Medulla oblongata (tissue), 1 donor: ENCODE measurements around the gene PSMD12.
"Not testable (repeated sequence)": the region's sequence is repeated elsewhere in the genome, so short reads cannot be mapped to it uniquely, and the experiment has no call there.

Source experiments
- DNase-seq: peaks from one replicate; pipeline ENCODE4 v3.0.0-alpha.2; 2015; ENCODE audit errors: extremely low spot score

PSMD12 gene

DNA sequence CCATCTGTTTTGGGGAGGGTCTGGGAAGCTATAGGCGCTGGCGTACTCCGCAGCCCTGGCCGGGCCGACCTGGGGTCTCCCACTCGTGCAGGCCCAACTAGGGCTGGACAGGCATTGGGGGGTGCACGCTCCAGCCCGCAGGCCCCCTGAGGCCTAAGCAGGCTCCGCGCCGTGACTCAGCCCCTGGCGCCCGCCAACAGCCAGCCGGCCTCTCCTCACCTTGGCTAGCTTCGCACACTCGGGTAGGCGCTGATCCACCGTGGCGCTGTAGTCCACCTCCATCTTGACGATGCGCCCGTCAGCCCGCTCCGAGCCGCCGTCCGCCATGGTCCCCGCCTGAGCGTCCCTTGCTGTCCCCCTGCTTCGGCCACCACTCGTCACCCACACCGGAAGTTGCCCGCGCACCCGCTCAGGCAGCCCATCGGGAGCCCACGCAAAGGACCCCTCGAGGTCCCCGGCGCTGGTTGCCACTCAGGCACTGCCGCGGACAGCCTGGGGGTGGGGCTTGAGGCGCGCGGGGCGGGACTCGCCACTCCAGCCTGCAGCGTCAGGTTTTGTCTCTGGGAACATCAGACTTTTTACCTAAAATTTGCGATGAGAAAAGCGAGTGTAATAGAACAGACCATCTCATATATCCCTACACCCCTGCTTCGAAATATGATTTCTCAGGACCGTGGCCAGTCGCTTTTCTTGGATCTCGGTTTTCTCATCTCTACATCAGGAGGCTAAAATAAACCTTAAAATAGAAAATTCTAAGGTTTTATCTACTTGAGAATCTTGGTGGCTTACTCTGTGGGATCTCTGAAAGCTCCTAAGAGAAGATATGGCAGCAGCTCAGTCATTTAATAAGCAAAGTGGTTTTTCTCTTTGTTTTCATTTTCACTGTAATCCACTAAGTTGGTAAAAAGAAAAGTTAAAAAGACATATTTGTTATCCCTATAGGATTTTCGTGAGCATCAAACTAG is at the start of gene PSMD12:
PSMD12 (minus strand) TSS at position 385 of the 965 bp plus-strand sequence; CDS start at position 327, 58 bp downstream.
- peak; percentile 95 for DNase-seq

- DNase-seq: no peak
Measured at GRCh38 chr17:67415291-67415690, 48.9 kb upstream of the PSMD12 start.

- no peak for DNase-seq
Measured at GRCh38 chr17:67414559-67414958, 48.2 kb upstream of the PSMD12 start.

DNA sequence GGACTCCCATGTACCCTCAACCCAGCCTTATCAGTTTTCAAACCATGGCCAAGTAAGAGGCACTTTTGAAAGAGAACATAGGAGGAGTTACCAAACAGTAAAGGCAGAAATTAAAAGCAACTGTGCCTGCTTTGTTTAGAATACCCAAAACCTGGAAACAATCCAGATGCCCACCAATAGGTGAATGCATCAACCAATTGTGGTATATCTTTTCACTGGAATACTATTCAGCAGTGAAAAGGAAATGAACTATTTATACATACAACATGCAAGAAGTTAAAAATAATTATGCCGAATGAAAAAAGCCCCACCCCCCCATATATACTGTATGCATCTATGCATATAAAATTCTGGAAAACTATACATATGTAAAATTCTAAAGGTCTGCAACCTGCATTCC is 47.8 kb upstream of the PSMD12 start:
- no peak for DNase-seq

DNA sequence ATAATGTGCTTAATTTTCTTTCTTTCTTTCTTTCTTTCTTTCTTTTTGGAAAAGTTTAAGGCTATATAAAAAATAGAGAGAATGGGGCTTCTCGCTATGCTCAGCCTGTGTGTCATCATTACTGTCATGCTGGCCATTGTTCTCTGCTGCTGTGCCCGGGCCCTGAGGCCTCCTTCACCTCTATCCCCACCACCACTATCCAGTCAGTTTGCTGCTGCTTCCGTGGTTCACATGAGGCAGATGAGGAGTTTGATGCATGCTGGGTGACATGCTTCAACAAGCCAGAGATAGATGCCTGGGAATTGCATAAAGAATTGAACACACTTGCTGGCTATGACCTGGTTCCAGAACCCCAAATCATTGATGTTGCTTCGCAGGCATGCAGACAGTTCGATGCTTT is 47.0 kb upstream of the PSMD12 start:
- no peak for DNase-seq

DNA sequence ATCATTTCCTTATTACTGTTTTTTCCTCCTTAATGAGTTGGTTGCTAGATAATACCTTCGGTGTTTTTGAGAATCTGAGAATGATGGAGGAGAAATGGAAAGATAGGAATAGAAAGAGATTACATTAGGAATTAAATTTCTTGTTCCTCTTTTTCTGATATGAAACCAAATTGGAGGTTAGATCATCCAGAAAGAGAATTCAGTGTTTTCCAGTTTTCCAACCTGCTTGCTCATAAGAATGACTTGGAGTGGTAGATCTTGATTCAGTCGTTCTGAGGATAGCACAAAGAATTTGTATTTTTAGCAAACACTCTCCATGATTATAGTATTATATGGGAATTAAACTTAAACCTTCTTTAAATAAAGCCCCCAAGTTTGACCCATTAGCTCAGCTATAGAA is 46.6 kb upstream of the PSMD12 start:
- no peak for DNase-seq

- DNase-seq: no peak
Measured at GRCh38 chr17:67412032-67412431, 45.7 kb upstream of the PSMD12 start.

DNA sequence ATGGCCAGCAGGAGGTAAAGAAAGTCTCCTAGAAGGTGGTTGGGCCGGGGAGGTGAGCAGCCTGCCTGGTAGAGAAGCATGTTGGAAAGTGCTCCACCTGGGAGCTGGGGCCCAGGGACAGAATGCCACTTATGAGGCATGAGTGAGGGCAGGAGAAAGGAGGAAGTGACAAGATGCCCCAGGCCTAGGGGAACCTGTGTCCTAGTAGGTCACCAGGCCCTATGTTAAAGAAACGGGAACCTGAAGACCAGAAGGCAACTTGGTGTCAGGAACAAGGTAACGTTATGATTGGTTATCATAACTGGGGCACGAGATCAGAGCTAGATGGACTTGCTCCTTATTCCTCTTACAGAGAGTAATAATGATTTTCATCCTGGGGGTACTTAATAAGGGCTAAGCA is 45.0 kb upstream of the PSMD12 start:
- DNase-seq: no peak

GRCh38 chr17:67408455-67408830 is 42.1 kb upstream of the PSMD12 start:
- DNase-seq: not testable (repeated sequence)

GRCh38 chr17:67403483-67403882 is 37.1 kb upstream of the PSMD12 start:
- no peak for DNase-seq

- DNase-seq: no peak
Measured at GRCh38 chr17:67403065-67403464, 36.7 kb upstream of the PSMD12 start.

GRCh38 chr17:67401598-67402504 is 35.5 kb upstream of the PSMD12 start:
- no peak for DNase-seq

DNA sequence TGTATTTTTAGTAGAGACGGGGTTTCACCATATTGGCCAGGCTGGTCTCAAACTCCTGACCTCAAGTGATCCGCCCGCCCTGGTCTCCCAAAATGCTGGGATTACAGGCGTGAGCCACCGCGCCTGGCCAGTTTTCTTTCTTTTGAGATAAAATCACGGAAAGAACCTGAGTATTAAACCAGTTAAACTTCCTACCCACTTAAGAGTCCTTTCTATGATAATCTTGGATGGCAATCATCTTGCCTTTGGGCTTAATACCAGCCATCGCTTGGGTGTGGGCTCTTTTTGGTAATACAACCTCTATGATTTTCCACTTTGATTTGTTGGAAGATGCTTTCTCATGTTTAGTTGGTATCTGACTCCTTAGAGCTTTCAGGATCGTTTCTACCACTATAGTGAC is 34.7 kb upstream of the PSMD12 start:
- DNase-seq: no peak

DNA sequence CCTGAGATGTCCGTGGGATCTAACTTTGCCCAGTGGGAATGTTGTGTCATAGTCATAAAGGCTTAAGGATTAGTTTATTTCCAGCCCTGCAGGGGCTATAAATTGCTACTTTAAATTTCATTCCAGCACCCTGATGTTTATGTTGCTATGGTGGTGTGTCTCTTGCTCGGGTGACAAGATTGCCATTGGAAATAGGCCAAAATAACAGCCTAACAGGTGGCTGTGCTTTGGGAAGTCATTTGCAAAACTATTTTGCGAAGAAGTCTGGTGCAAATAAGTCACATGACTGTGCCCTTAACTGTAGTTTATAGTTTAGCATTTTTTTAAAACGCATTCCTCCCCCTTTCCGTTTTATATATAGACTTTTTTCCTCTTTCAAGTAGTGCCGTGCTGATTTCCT is 33.8 kb upstream of the PSMD12 start:
- no peak for DNase-seq

DNA sequence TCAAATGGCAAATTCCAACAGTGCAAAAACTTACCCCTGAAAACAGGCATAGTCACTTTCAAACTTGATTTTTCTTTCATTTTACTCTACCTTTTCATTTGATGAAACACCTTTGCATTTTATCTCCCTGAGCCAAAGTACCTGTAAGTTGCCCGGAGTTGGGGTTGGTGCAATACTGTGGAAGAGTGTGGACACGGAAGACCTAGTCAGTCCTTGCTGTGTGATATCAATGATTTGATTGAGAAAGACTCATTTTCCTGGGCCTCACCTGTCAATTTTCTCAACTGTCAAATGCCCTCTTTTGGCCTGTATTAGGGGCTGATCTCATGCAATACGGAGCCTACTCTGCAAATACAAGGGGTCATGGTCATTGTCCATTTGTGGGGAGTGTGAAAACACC is 33.3 kb upstream of the PSMD12 start:
- DNase-seq: no peak

GRCh38 chr17:67393809-67394397 is 27.5 kb upstream of the PSMD12 start:
- no peak for DNase-seq

GRCh38 chr17:67392111-67392510 is 25.7 kb upstream of the PSMD12 start:
- DNase-seq: no peak

DNA sequence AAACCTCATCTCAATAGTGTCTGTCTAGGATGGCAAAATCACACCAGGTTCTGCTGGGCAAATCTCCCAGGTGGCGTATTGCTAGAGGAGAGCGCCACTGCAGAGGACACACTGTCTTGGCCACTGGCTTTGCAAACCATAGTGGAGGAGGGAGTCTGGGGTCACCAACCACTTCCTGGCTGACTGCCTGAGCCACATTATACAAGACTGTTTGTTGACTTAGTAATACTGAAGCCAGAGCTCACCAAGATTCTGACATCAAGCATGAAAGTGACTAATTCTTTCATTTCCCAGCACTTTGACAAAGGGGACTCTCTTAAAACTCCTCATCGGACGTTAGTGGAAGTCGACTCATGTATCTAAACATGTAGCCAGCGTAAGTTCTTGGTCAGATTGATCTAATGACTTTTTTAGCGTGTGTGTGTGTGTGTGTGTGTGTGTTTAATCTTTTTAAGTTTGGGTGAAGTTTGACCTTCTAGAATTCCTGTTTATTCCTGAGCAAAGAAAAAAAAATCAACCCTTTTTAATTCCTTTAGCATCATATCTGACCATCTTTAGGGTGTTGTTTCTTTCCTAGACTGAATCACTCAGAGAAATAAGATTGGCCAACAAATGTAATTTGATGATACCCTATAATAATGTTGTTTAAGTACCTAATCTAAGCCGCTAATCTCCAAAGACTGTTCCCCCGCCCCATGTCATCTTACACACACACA is 24.4 kb upstream of the PSMD12 start:
- DNase-seq: peak; percentile 76

DNA sequence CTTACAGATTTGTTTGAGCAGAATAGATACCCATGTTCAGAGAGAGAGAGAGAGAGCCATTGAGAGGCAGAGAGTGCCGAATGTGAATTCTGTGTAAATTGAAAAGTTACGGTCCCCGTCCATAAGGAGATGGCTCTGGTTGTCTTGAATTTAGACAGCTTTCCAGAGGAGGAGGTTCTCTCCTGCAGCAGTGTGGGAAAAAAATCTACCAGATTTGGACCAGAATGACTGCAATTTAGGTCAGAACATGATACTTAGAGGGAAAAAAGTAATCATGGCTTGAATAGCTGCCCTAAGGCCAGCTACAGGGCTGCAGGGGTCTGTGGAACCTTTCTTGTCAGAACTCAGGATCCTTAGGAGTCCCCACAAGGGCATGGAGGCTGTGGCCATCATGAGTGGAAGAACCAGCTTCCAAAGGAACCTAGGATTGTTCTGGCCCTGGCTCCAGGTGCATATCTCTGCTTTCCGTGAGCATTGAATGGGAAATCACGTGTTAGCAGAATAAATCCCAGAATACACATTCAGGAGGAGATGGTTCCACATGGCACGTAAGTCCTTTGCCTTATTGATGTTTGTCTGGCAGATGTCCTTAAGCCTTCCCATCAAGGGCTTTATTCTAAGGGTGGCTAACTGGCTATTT is 23.7 kb upstream of the PSMD12 start:
- no peak for DNase-seq

DNA sequence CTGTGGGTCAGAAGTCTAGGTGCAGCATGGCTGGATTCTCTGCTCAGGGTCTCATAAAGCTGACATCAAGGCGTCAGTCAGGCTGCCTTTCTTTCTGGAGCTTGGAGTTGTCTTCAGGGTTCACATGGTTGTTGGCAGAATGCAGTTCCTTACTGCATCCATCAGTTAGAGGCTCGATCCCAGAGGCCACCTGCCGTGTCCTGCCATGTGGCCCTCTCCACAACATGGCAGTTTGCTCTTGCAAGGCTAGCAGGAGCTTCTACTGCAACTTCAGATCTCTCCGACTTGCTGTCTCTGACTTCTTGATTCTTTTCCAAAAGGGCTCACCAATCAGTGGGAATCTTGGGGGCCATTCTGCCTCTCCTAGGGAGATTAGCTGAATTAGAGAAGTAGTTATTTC is 22.6 kb upstream of the PSMD12 start:
- no peak for DNase-seq

DNA sequence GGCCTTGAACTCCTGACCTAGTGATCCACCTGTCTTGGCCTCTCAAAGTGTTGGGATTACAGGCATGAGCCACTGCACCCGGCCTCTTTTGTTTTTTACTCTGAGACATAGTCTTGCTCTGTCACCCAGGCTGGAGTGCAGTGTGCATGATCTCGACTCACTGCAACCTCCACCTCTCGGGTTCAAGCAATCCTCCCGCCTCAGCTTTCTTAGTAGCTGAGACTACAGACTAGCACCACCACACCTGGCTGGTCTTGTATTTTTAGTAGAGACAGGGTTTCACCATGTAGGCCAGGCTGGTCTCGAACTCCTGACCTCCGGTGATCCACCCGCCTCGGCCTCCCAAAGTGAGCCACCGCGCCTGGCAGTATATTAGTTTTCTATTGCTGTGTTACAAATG is 22.2 kb upstream of the PSMD12 start:
- not testable (repeated sequence) for DNase-seq
